IPS-18c (cell line): Measurements from ENCODE around the gene ETNK2.
"Not testable (repeated sequence)": the region's sequence is repeated elsewhere in the genome, so short reads cannot be mapped to it uniquely, and the experiment has no call there.

ENCODE experiments used
- H3K4me3 ChIP-seq: 2 replicates; pipeline ENCODE4 v1.7.0; 2013; ENCODE audit warnings: low read depth, mild to moderate bottlenecking, low read length, moderate library complexity; ENCODE audit not compliant: insufficient read depth
- H3K9me3 ChIP-seq: one replicate; pipeline ENCODE4 v1.6.1; 2013; ENCODE audit warnings: mild to moderate bottlenecking, low read length, moderate library complexity; ENCODE audit not compliant: control insufficient read depth, insufficient read depth

Gene ETNK2

GRCh38 chr1:204096931-204097330, 54.9 kb downstream of the ETNK2 start:
- H3K9me3 ChIP-seq = no peaks in the 10 kb centered on the region

GRCh38 chr1:204094856-204095634, 56.8 kb downstream of the ETNK2 start:
- H3K4me3 ChIP-seq = peak overlapping the region; percentile 6; the same call in 1 of the 2 replicates

More at GRCh38 chr1:204096931-204097330, 54.9 kb downstream of the ETNK2 start:
- no peak overlapping the region for H3K4me3 ChIP-seq

GRCh38 chr1:204094313-204094729, 57.5 kb downstream of the ETNK2 start:
- peak overlapping the region; percentile 11; the same call in 1 of the 2 replicates for H3K4me3 ChIP-seq
- H3K9me3 ChIP-seq = no peaks in the 10 kb centered on the region

More at GRCh38 chr1:204094856-204095634, 56.8 kb downstream of the ETNK2 start:
- no peaks in the 10 kb centered on the region for H3K9me3 ChIP-seq

GRCh38 chr1:204093781-204094180, 58.1 kb downstream of the ETNK2 start:
- peak overlapping the region; percentile 11; the same call in 1 of the 2 replicates for H3K4me3 ChIP-seq

GRCh38 chr1:204093421-204093717, 58.5 kb downstream of the ETNK2 start:
- no peak overlapping the region for H3K4me3 ChIP-seq
- H3K9me3 ChIP-seq = no peaks in the 10 kb centered on the region

More at GRCh38 chr1:204093781-204094180, 58.1 kb downstream of the ETNK2 start:
- no peaks in the 10 kb centered on the region for H3K9me3 ChIP-seq

- Histone ChIP-seq H3K4me3 (no peak overlapping the region), H3K9me3 (no peaks in the 10 kb centered on the region)
Observed at GRCh38 chr1:204092632-204093420, 59.0 kb downstream of the ETNK2 start.

- Histone ChIP-seq H3K4me3 (no peak overlapping the region), H3K9me3 (no peaks in the 10 kb centered on the region)
Observed at GRCh38 chr1:204091787-204092312, 60.0 kb downstream of the ETNK2 start.

- H3K4me3 ChIP-seq = no peak overlapping the region
- H3K9me3 ChIP-seq = no peaks in the 10 kb centered on the region
Observed at GRCh38 chr1:204091066-204091465, 60.8 kb downstream of the ETNK2 start.

GRCh38 chr1:204090132-204090531, 61.7 kb downstream of the ETNK2 start:
- H3K9me3 ChIP-seq, H3K4me3 ChIP-seq: not testable (repeated sequence)

- H3K4me3 ChIP-seq = no peak overlapping the region
- H3K9me3 ChIP-seq = no peaks in the 10 kb centered on the region
Observed at GRCh38 chr1:204089044-204089751, 62.6 kb downstream of the ETNK2 start.

- H3K9me3 ChIP-seq = no peaks in the 10 kb centered on the region
- no peak overlapping the region for H3K4me3 ChIP-seq
Observed at GRCh38 chr1:204088596-204088995, 63.2 kb downstream of the ETNK2 start.

GRCh38 chr1:204087893-204088528, 63.8 kb downstream of the ETNK2 start:
- H3K4me3 ChIP-seq = no peak overlapping the region

GRCh38 chr1:204087181-204087892, 64.5 kb downstream of the ETNK2 start:
- H3K9me3 ChIP-seq = no peaks in the 10 kb centered on the region
- H3K4me3 ChIP-seq = no peak overlapping the region

More at GRCh38 chr1:204087893-204088528, 63.8 kb downstream of the ETNK2 start:
- no peaks in the 10 kb centered on the region for H3K9me3 ChIP-seq

GRCh38 chr1:204085876-204086275, 66.0 kb downstream of the ETNK2 start:
- no peak overlapping the region for H3K4me3 ChIP-seq
- no peaks in the 10 kb centered on the region for H3K9me3 ChIP-seq

- no peak overlapping the region for H3K4me3 ChIP-seq
Observed at GRCh38 chr1:204084247-204084772, 67.5 kb downstream of the ETNK2 start.

GRCh38 chr1:204083491-204083890, 68.4 kb downstream of the ETNK2 start:
- Histone ChIP-seq H3K9me3 (no peaks in the 10 kb centered on the region), H3K4me3 (no peak overlapping the region)

More at GRCh38 chr1:204084247-204084772, 67.5 kb downstream of the ETNK2 start:
- no peaks in the 10 kb centered on the region for H3K9me3 ChIP-seq
